Kidney capillary endothelial cell (primary cell): ENCODE measurements around the gene GAK.
"Not testable (repeated sequence)": the region's sequence is repeated elsewhere in the genome, so short reads cannot be mapped to it uniquely, and the experiment has no call there.

Source experiments
- DNase-seq: peaks from one replicate; pipeline ENCODE4 v3.0.0-alpha.2; 2018; ENCODE audit warnings: low spot score

GAK gene

DNA sequence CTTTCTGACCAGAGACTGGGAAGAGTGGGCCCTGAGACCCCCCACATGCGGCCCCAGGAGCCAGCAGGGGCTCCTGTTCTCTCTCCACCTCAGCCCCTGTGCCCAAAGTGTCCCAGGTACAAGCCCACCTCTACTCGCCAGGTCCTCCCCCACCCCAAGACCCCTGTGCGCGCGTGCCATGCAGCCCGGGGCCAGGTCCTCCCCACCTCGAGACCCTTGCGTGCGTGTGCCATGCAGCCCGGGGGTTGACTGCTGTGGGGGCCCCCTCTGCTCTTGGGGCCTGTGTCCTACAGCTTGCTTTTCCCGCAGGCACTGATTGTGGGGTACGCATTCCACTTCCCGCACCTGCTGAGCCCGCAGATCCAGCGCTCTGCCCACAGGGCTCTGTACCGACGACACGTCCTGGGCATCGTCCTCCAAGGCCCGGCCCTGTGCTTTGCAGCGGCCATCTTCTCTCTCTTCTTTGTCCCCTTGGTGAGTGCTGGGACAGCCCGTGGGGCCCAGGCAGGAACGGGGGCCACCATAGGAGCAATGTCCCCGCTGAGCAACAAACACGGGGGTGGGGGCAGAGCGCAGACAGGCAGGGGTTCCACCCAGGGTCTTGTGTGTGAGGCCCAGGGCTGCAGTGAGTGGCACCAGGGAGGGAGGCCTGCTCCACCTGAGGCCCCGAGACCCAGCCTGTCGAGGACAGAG, 20.9 kb upstream of the GAK start:
- DNase-seq, result no peak

DNA sequence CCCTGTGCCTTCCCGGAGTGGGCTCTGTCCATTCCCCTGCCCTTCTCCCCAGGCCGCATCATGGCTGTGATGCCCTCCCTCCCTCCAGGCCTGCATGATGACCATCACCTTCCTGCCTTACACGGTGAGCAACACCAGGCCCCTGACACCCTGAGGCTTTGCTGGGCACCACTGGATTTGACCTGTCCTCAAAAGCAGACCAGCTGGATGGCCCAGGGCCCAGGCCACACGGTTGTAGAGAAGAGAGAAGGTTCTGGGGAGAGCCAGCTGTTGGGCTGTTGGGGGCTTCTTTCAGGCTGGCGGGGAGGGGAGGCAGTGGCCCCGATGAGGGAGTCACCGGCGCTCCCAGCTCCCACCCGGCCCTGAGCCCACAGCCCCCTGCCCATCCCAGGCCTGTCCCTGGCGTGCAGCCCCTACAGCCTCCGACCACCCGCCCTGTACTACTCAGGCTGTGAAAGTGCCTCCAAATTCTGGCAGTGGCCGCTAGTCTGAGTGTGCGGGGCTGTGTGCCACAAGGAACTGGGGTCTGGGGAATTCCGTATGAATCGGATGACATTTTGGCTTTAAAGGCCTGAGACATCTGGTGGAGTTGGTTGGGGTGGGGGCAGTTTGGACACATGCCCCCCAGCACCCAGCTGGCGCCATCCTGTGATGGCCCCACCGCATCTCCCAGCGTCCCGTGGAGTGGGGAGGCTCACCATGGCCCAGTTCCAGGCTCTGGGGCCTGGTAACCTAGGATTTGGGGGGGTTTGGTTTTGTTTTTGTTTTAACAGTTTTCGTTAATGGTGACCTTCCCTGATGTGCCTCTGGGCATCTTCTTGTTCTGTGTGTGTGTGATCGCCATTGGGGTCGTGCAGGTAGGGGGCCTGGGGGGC, 19.7 kb upstream of the GAK start:
- DNase-seq, result no peak

DNA sequence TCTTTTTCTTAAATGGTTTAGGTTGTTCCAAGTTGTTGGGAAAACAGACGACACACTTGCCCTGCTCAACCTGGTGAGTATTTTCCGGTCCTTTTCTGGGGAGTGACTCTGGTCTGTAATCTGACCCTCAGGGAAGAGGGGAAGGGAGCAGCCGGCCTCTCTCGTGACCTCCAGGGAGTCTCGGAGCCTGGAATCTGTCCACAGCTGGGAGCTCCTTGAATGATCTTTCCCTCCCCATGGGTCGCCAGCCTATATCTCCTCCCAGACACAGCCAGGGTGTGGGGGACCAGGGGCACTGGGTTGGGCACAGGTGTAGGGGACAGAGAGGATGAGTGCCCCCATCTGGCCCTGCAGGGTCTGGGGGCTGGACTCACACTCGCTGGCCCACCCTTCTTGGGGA, 19.1 kb upstream of the GAK start:
- DNase-seq, result no peak

DNA sequence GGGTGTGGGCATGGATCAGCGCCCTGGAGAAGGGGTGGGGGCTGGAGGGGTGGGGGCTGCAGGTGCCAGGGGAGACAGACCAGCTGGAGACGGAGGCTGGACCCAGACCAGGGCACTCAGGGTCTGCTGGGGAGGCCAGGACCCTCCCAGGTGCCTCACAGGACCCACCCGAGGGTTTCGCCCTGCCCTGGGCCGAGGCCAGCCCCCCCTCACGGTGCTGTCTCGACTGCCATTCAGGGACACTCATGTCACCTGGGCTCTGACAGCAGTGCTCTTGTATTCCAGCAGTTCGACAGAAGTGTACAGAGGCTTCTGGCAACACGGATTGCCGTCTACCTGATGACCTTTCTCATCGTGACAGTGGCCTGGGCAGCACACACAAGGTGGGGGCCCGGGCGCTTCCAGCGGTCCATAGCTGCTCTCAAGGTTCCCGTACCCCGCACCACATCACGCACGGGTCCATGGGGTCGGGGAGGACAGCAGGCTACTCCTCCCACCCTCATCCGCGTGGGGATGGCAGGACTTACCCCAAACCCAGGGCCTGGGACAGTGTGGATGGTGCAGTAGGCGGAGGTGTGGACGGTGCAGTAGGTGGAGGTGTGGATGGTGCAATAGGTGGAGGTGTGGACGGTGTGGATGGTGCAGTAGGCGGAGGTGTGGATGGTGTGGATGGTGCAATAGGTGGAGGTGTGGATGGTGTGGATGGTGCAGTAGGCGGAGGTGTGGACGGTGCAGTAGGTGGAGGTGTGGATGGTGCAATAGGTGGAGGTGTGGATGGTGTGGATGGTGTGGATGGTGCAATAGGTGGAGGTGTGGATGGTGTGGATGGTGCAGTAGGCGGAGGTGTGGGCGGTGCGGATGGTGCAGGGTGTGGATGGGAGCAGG, 18.3 kb upstream of the GAK start:
- DNase-seq, result no peak

DNA sequence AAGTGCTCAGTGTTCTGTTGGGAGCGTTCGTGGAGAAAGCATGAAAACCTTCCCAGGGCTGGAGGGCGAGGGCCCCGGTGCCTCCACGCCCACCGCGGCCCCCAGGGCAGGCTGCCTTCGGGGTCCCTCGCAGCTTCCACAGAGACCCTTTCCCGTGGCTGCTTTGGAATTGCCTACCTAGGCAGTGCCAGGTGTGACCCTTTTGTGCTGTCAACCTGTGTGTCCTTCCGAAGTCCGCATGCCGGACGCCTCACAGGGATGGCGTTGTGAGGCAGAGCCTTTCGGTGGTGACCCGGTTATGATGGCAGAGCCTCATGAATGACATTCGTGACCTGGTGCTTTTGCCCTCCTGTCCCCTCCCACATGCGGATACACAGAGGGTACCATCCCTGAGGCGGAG, 17.5 kb upstream of the GAK start:
- DNase-seq, result no peak

DNA sequence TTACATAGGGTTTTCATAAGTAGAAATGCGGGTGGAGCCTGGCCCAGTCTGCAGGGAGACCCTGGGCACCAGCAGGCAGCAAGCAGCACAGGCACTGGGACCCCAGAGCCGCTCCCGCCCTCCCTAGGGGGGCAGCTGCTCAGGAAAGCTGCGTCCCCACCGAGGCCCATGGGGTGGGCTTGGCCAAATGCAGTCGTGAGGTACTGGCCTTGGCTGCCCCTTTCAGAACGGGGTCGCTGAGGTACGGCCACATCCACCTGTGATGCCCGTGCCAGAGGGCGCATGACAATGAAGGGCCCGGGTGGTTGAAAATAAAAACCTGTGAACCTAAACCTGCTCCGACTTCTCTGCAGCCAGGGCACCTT, 16.8 kb upstream of the GAK start:
- no peak for DNase-seq

DNA sequence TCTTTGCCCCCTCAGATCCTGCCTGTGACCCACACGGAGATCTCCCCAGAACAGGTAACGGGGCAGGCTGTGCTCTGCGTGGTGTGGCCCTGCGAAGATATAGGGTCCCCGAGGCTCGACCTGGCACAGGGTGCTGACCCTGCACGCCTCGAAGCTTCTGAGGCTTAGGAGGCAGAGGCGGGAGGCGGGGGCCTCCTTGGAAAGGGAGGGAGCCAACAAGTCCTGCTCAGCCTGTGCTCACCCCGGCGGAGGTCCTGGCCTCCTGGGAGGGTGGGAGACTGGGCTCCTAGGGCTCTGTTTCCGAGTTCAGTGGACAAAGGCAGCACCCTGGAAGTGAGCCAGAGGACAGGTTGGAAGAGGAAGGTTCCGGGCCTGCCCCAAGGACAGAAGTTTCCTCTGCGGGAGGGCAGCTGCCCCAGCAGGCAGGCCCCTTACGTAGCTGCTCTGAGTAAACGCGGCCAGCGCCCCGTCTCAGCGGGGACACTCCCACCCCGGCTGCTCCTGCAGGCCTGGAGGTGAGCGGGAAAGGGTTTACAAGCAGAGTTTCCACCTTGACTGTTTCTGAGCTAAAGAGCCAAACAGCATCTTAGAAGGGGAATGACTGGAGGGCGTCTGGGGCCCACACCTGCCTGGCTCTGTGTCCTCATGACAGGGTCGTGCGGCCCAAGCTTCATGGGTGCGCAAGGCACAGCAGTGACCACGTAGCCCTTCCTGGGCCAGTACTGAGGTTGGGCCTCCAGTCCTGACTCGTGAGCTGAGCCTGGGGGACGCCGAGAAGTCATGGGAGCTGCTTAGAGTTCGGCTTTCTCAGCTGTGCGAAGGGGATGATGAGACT, 16.2 kb upstream of the GAK start:
- DNase-seq, result no peak

DNA sequence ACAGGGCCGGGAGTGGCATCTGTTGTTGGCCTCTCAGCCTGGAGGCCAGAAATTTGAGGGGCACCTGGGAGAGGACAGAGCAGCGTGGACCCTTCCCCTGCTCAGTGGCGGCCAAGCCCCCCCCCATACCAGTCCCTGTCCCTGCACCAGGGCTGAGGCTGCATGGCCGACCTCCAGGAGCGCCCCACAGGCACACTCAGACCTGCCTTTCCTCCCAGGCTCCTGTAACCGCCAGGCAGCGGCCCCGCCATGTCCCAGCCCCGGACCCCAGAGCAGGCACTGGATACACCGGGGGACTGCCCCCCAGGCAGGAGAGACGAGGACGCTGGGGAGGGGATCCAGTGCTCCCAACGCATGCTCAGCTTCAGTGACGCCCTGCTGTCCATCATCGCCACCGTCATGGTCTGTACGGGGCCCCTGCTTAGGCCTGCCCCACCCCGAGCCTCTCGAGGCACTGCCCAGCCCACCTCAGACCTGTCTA, 15.4 kb upstream of the GAK start:
- DNase-seq, result no peak

DNA sequence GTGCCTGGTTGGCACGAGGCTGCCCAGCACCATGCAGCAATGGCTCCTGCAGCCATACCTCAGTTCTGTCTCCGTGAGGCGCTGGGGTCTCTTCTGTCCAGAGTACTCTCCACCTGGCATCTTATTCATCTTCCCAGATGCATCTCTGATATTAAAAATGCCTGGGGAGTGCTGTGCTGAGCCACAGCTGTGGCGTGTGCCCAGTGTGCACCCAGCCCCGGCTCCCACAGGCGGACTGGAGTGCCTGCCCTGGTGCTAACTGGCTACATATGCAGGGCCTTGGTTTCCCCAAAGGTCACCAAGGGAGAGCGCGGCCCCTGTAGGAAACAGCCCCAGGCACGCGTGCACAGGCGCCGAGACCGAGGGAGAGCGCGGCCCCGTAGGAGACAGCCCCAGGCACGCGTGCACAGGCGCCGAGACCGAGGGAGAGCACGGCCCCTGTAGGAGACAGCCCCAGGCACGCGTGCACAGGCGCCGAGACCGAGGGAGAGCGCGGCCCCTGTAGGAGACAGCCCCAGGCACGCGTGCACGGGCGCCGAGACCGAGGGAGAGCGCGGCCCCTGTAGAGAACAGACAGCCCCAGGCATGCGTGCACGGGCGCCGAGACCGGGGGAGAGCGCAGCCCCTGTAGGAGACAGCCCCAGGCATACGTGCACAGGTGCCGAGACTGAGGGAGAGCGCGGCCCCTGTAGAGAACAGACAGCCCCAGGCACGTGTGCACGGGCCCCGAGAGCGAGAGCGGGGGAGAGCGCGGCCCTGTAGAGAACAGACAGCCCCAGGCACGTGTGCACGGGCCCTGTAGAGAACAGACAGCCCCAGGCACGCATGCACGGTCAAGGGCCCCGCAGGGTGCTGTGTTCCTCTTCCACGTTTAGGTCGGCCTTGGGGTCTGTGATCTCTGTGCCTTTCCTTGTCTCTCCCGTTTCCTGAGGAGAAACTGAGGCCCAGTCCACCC, 14.7 kb upstream of the GAK start:
- no peak for DNase-seq

DNA sequence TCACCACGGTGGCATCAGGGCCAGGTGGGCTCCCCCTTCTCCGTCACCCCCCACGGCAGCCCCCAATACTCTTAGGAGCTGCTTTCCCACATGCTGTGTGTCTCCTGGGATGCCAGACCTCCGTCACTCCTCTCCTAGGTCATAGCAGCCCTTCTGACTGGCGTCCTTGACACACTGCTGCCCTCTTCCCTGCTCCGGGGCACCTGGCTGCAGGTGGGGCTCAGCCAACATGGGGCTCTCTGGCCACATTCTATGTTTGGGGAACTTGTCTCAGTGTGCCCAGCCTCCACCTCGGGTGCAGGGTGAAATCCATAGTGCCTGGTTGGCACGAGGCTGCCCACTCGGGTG, 14.0 kb upstream of the GAK start:
- DNase-seq, result no peak

DNA sequence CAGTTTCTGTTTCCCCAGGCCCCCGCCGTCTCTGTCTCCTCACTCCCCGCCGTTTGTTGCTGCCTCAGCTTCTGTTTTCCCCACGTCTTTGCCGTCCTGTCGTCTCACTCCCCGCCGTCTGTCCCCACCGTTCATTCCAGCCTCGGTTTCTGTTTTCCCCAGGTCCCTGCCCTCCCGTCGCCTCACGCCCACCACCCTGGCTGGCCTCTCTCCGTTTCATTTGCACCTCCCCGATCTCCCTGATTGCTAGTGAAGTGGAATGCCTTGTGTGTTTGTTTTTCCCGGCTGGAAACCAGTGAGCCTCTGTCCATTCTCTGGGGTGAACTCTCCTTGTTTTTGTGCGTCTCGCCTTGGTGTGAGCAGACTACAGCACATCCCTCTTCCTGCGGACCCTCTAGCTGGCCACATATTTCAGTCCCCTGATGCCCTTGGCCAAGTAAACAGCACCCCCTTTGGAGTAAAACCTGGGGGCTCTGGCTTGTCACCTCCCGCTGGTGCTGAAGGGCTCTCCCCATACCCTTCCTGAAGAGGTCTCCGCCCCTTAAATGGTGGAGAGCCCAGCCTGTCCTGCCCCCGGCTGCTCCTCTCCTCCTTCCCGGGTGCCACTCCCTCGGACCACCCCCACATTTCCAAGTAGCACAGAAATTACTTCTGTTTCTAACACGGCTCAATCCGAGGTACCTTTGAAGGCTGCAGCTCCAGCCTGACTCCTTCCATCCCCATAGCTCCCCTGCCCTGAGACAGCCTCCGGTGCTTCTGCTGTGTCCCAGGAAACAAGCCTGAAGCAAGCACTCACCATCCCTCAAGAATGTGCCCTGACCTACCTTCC, 13.4 kb upstream of the GAK start:
- DNase-seq, result no peak

DNA sequence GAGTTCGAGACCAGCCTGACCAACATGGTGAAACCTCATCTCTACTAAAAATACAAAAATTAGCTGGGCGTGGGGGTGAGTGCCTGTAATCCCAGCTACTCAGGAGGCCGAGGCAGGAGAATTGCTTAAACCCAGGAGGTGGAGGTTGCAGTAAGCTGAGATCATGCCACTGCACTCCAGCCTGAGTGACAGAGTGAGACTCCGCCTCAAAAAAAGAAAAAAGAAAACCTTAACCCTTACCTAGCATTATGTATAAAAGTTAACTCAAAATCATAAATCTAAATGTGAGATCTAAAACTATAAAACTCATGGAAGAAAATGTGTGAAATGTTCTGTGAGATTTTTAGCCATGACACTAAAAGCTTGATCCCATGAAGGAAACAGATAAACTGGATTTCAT, 7.4 kb upstream of the GAK start:
- DNase-seq, result not testable (repeated sequence)

DNA sequence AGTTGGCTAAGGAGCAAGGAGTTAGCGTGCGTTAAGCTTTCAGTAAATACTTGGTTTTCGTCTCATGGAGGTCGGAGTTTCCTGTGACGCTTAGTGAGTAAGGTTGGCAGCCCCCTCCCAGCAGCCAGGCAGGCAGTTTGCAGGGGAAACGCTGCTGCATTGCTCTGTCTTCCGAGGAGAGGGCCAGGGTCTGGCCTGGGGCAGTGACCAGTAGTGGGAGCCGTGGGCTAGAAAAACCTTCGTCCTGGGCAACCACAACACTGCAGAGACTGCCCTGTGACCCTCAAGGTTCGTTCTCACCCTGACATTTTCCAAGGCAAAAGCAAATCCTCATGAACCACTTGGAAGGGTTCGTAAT, 576 bp upstream of the GAK start:
- peak; percentile 31 for DNase-seq

DNA sequence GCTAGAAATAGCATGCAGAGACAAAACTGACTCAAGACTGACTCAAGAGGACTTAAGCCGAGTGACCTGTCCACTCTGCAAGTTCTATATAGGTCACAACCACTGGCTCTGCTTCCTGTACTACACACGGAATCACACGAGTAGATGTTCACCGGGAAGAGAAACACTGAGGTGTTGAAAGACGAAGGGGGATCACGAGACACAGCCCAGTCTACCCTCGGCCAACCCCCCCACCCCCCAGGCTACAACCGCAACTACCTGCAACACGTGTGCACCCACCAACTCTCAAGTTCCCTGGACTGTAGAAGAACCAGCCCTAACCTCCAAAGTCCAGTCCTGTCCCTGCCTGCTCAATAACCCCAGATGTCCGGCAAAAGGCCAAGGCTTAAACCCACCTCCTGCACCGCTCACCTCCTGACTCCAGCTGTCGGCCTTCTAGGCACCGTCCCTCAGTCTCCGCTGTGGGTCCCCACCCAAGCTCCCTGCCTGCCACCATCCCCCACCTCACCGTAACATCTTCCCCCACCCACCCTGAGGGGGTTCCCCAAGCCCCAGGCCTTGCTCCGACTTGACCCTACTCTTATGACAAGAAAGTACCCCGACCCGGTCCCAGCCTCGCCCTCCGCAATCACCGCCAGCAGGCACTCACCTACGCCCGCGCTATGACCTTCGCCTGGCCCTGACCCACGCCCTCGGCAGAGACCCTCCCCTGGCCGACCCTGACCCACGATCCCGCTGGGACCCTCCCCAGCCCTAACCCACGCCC, 739 bp downstream of the GAK start:
- peak; percentile 71 for DNase-seq

DNA sequence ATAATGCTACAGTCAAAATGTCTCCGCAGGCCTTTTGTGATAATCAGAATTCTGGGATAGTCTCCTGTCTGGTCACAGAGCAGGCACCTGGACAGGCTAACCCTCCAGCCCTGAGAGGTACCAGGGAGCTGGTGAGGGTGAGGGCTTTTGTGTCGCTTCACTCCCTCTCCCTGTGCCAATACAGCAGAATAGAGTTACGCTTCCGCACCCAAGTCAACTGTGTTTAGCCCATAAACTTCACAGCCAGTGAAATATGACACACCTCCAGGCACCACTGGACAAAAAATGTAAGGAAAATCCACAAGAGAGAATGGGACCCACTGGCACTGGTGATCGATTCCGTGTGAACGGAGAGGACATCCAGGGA, 1.3 kb downstream of the GAK start:
- no peak for DNase-seq

DNA sequence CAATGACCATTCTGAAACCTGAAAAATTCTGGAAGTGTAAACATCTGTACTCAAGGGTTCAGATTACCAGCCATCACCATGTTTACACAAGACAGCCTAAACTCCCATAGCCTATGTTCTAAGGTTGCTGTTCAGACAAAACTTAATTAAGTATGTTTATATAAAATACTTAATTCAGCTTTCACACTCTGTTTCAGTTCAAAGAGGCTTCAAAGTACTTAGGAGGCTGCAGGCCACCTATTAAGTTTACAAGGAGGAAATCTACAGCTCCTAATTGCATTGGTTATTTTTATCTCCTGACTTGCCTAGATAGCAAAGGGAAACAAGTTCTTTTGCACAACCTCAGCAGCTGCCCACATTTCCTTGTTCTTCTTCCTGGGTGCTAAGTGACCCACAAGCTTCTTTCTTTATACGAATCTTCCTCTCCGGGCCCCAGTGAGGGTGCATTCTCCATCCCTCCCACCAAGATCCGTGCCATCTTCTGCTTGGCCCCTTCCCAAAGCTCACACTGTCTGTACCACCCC, 2.0 kb downstream of the GAK start:
- no peak for DNase-seq

DNA sequence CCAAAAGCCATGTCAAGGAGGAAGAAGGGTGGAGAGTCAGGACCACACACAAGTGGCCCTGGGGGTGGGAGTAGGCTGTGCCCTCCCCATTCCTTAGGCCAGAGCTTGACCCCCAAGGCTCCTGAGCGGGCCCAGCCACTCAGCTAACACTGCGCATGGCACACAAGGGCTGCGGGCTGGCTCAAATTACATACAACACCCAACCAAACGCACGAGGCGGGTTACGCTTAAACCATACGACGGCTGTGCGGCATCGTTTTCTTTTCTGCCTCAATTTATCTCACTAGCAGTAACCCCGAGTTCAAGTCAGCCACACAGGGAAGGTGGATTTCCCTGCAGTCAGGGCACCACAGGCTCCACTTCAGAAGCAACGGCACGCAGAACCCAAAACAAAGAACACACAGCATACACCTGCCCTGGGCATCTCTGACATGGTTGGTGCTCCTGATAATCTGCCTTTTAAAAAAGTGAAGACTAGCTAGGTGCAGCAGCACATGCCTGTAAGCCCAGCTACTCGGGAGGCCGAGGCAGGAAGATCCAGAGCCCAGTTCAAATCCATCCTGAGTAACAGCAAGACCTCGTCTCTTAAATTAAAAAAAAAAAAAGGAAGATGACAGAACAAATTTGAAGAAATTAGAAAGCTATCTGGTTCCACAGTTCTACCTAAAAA, 2.9 kb downstream of the GAK start:
- no peak for DNase-seq

DNA sequence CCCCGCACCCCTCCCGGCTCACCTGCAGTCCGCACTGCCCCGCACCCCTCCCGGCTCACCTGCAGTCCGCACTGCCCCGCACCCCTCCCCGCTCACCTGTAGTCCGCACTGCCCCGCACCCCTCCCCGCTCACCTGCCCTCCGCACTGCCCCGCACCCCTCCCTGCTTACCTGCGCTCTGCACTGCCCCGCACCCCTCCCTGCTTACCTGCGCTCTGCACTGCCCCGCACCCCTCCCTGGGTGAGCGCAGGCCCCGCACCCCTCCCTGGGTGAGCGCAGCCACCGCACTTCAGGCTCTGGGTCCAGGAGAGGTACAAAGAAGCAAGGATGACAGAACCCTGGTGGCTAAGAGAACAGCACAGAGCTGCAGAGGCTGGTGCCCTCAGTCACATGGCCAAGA, 4.5 kb downstream of the GAK start:
- DNase-seq, result not testable (repeated sequence)
